ENCODE results near the gene WFS1.

Gene WFS1

GRCh38 chr4:6299875-6300274, 30.2 kb downstream of the WFS1 start:
- no peaks in the 10 kb centered on the region for H3K79me2 ChIP-seq (ENCODE audit: insufficient read depth, low read length)
- H3K9me2 ChIP-seq (replicated peaks; ENCODE audit: low read depth, low read length), result no peaks in the 10 kb centered on the region
- TF ChIP-seq EZH2phosphoT487 (IDR thresholded peaks at IDR 0.05; ENCODE audit: borderline replicate concordance) (no peak), CTCF (conservative IDR thresholded peaks at IDR 0.05; ENCODE audit: low read length) (no peak)
- H4K20me1 ChIP-seq (ENCODE audit: insufficient read depth, low read length, poor library complexity, severe bottlenecking), result no peaks in the 10 kb centered on the region
- no peak overlapping the region for H3K9ac ChIP-seq (ENCODE audit: low read depth, low read length, poor library complexity, severe bottlenecking)
- no peak overlapping the region for H3K4me3 ChIP-seq (ENCODE audit: low read length, poor library complexity, severe bottlenecking)
- H3K4me2 ChIP-seq (ENCODE audit: low read depth, low read length, poor library complexity, severe bottlenecking), result no peak overlapping the region
- peaks cover 8% of the 10 kb centered on the region for H3K4me1 ChIP-seq (ENCODE audit: insufficient read depth, low read length, poor library complexity, severe bottlenecking)
- H3K9me3 ChIP-seq (ENCODE audit: insufficient read depth, low read depth, low read length), result no peaks in the 10 kb centered on the region
- no peak overlapping the region for H2AFZ ChIP-seq (ENCODE audit: low read length)
- H3K27me3 ChIP-seq (ENCODE audit: insufficient read depth, low read length, poor library complexity, severe bottlenecking), result no peaks in the 10 kb centered on the region
- H3F3A ChIP-seq (ENCODE audit: low read depth), result no peaks in the 10 kb centered on the region
- peaks cover 8% of the 10 kb centered on the region; the same call in 1 of the 2 replicates for H3K36me3 ChIP-seq (ENCODE audit: insufficient read depth, low read length)

- H3F3A ChIP-seq (ENCODE audit: low read depth), result no peaks in the 10 kb centered on the region
- no peak for TF ChIP-seq CTCF (conservative IDR thresholded peaks at IDR 0.05; ENCODE audit: low read length)
- TF ChIP-seq EZH2phosphoT487 (IDR thresholded peaks at IDR 0.05; ENCODE audit: borderline replicate concordance), result no peak
- peaks cover 8% of the 10 kb centered on the region for H3K4me1 ChIP-seq (ENCODE audit: insufficient read depth, low read length, poor library complexity, severe bottlenecking)
- H3K36me3 ChIP-seq (ENCODE audit: insufficient read depth, low read length), result peaks cover 8% of the 10 kb centered on the region; the same call in 1 of the 2 replicates
- H3K79me2 ChIP-seq (ENCODE audit: insufficient read depth, low read length), result no peaks in the 10 kb centered on the region
- H3K27me3 ChIP-seq (ENCODE audit: insufficient read depth, low read length, poor library complexity, severe bottlenecking), result no peaks in the 10 kb centered on the region
- H2AFZ ChIP-seq (ENCODE audit: low read length), result no peak overlapping the region
- H3K4me2 ChIP-seq (ENCODE audit: low read depth, low read length, poor library complexity, severe bottlenecking), result no peak overlapping the region
- H3K9me2 ChIP-seq (replicated peaks; ENCODE audit: low read depth, low read length), result no peaks in the 10 kb centered on the region
- H3K9ac ChIP-seq (ENCODE audit: low read depth, low read length, poor library complexity, severe bottlenecking), result no peak overlapping the region
- no peak overlapping the region for H3K4me3 ChIP-seq (ENCODE audit: low read length, poor library complexity, severe bottlenecking)
- H3K9me3 ChIP-seq (ENCODE audit: insufficient read depth, low read depth, low read length), result no peaks in the 10 kb centered on the region
- no peaks in the 10 kb centered on the region for H4K20me1 ChIP-seq (ENCODE audit: insufficient read depth, low read length, poor library complexity, severe bottlenecking)
Observed at GRCh38 chr4:6300359-6300758, 30.7 kb downstream of the WFS1 start.

DNA sequence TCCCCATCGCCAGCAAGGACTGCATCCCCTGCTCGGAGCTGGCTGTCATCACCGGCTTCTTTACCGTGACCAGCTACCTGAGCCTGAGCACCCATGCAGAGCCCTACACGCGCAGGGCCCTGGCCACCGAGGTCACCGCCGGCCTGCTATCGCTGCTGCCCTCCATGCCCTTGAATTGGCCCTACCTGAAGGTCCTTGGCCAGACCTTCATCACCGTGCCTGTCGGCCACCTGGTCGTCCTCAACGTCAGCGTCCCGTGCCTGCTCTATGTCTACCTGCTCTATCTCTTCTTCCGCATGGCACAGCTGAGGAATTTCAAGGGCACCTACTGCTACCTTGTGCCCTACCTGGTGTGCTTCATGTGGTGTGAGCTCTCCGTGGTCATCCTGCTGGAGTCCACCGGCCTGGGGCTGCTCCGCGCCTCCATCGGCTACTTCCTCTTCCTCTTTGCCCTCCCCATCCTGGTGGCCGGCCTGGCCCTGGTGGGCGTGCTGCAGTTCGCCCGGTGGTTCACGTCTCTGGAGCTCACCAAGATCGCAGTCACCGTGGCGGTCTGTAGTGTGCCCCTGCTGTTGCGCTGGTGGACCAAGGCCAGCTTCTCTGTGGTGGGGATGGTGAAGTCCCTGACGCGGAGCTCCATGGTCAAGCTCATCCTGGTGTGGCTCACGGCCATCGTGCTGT, 31.5 kb downstream of the WFS1 start:
- H3K9me3 ChIP-seq (ENCODE audit: insufficient read depth, low read depth, low read length), result no peaks in the 10 kb centered on the region
- no peaks in the 10 kb centered on the region for H3K27me3 ChIP-seq (ENCODE audit: insufficient read depth, low read length, poor library complexity, severe bottlenecking)

More for the DNA sequence above, 31.5 kb downstream of the WFS1 start:
- H3F3A ChIP-seq (ENCODE audit: low read depth), result no peaks in the 10 kb centered on the region
- no peak overlapping the region for H3K4me2 ChIP-seq (ENCODE audit: low read depth, low read length, poor library complexity, severe bottlenecking)
- H3K9me2 ChIP-seq (replicated peaks; ENCODE audit: low read depth, low read length), result no peaks in the 10 kb centered on the region
- H3K4me1 ChIP-seq (ENCODE audit: insufficient read depth, low read length, poor library complexity, severe bottlenecking), result peaks cover 8% of the 10 kb centered on the region
- H3K79me2 ChIP-seq (ENCODE audit: insufficient read depth, low read length), result no peaks in the 10 kb centered on the region
- no peak overlapping the region for H2AFZ ChIP-seq (ENCODE audit: low read length)
- no peaks in the 10 kb centered on the region for H4K20me1 ChIP-seq (ENCODE audit: insufficient read depth, low read length, poor library complexity, severe bottlenecking)
- H3K36me3 ChIP-seq (ENCODE audit: insufficient read depth, low read length), result peaks cover 8% of the 10 kb centered on the region; the same call in 1 of the 2 replicates
- H3K9ac ChIP-seq (ENCODE audit: low read depth, low read length, poor library complexity, severe bottlenecking), result no peak overlapping the region
- TF ChIP-seq EZH2phosphoT487 (IDR thresholded peaks at IDR 0.05; ENCODE audit: borderline replicate concordance) (no peak), CTCF (conservative IDR thresholded peaks at IDR 0.05; ENCODE audit: low read length) (no peak)
- H3K4me3 ChIP-seq (ENCODE audit: low read length, poor library complexity, severe bottlenecking), result no peak overlapping the region

All from Loucy (cell line).